ENCODE measurements around the gene PRKAR1B.

PRKAR1B gene

DNA sequence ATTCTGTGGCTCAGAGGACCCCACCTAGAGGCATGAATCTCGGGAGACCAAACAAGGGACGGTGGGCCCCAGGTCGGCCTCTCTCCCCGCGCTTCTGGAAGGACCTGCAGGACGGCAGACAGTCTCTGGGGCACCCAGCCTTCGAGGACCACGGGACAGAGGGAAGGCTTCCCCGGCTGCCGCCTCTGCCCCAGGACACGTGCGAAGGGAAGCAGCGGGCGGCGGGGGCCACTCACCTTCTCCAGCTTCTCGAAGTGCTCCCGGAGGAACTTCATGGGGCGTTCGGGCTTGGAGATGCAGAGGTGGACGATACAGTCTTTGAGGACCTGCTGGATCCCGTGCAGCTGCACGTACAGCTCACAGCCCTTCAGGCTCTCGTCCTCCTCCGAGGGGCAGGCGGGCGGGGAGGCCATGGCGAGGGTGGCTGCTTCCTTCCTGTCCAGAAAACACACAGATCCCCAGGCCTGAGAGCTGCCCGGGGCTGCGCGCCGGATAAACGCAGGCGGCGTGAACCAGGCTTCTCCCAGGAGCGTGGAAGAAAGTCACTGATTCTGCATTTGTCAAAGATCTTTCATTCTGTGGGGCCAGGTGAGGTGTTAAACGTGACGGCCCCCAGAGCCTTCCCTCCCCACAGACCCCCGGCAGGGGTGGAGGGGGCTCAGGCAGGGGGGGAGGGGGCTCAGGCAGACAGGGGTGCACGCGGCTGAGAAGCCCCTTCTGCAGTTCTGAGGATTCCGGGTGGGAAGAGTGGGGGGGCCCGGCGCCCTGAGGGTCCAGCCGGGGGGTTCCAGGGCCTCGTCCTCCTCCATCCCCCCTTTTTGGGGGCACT, 15.8 kb downstream of the PRKAR1B start:
- no peak overlapping the region for H3K4me3 ChIP-seq (ENCODE audit: low read depth, low read length)
- TF ChIP-seq ZNF214 (tag by site-specific recombination; IDR thresholded peaks at IDR 0.05; ENCODE audit: borderline replicate concordance) (no peak), SCRT2 (tag by site-specific recombination; IDR thresholded peaks at IDR 0.05) (no peak), ZNF768 (tag by site-specific recombination; IDR thresholded peaks at IDR 0.05) (no peak), ZNF701 (tag by site-specific recombination; IDR thresholded peaks at IDR 0.05) (no peak), ZNF707 (tag by site-specific recombination; IDR thresholded peaks at IDR 0.05) (no peak), ZFHX2 (tag by site-specific recombination; conservative IDR thresholded peaks at IDR 0.05) (no peak), OSR2 (tag by site-specific recombination; IDR thresholded peaks at IDR 0.05) (no peak)
- no peak overlapping the region for H3K27ac ChIP-seq (ENCODE audit: extremely low read depth, low read depth, low read length)
- ChIA-PET CTCF (interaction anchor here (0.6 kb wide), 1 partner anchor 10 kb away, joined by 4 read pairs; no protein-coding TSS in a partner anchor), POLR2A (no interaction called here)
- no peaks in the 10 kb centered on the region for H3K4me1 ChIP-seq (ENCODE audit: control insufficient read depth, insufficient read depth, low read length)
- H3K36me3 ChIP-seq (ENCODE audit: control insufficient read depth in 2 of 2, insufficient read depth in 1 of 2, low read length in 2 of 2), result no peaks in the 10 kb centered on the region
- no peaks in the 10 kb centered on the region for H3K9me3 ChIP-seq (ENCODE audit: control insufficient read depth, insufficient read depth, low read depth, low read length)

DNA sequence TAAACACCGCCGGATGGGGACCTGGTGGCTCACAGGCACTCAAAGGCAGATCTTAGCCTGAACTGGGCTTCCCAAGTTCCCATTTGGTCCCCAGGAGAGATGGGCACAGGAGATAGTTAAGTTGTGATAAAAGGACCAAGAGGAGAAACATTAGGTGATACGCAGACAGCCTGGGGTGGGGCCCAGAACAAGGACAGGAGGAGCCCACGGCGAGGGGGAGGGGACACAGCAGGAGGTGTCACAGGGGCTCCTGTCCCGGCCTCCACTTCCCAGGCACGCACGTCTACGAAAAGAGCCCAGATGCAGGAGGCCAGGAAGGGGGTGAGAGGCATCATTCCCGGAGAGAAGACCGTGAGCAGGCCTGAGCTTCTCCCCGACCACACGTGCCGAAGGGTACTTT, 16.9 kb downstream of the PRKAR1B start:
- ChIA-PET POLR2A (no interaction called here), CTCF (no interaction called here)
- Histone ChIP-seq H3K9me3 (ENCODE audit: control insufficient read depth, insufficient read depth, low read depth, low read length) (no peaks in the 10 kb centered on the region), H3K4me1 (ENCODE audit: control insufficient read depth, insufficient read depth, low read length) (no peaks in the 10 kb centered on the region), H3K27ac (ENCODE audit: extremely low read depth, low read depth, low read length) (no peak overlapping the region), H3K36me3 (ENCODE audit: control insufficient read depth in 2 of 2, insufficient read depth in 1 of 2, low read length in 2 of 2) (no peaks in the 10 kb centered on the region), H3K4me3 (ENCODE audit: low read depth, low read length) (no peak overlapping the region)
- TF ChIP-seq ZNF621 (tag by site-specific recombination; IDR thresholded peaks at IDR 0.05), result no peak
- TF ChIP-seq ZNF548 (tag by site-specific recombination; IDR thresholded peaks at IDR 0.05), result no peak
- TF ChIP-seq ZNF433 (tag by site-specific recombination; IDR thresholded peaks at IDR 0.05; ENCODE audit: low read depth), result no peak
- no peak for TF ChIP-seq WT1 (tag by site-specific recombination; IDR thresholded peaks at IDR 0.05)
- TF ChIP-seq ZNF585B (tag by site-specific recombination; IDR thresholded peaks at IDR 0.05), result no peak
- no peak for TF ChIP-seq ZNF830 (tag by site-specific recombination; IDR thresholded peaks at IDR 0.05; ENCODE audit: low read depth)

DNA sequence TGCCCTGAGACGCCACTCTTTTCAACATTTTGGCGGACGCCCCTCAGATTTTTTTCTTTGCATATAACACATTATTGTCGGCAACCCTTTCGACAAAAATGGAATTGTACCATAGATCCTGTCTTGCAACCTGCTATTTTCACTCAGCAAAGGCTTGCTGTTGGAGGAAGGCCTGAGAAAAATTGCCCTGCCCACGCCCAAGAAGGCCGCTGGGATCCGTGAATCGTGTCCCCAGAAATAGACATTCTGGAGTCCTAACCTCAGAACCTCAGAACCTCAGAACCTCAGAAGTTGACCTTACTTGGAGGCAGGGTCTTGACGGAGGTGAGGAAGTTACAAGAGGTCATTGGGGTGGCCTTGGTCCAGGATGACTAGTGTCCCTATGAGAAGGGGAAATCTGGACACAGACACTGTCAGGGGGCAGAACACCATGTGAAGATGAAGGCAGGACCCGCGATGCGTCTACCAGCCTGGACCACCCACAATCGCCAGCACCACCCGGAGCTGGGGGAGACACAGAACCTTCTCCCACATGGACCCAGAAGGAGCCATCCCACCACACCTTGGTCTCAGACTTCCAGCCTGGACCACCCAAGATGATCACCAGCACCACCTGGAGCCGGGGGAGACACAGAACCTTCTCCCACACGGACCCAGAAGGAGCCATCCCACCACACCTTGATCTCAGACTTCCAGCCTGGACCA, 19.6 kb downstream of the PRKAR1B start:
- ChIA-PET CTCF (no interaction called here), POLR2A (no interaction called here)
- Histone ChIP-seq H3K9me3 (ENCODE audit: control insufficient read depth, insufficient read depth, low read depth, low read length) (no peaks in the 10 kb centered on the region), H3K4me1 (ENCODE audit: control insufficient read depth, insufficient read depth, low read length) (no peaks in the 10 kb centered on the region), H3K27ac (ENCODE audit: extremely low read depth, low read depth, low read length) (no peak overlapping the region), H3K36me3 (ENCODE audit: control insufficient read depth in 2 of 2, insufficient read depth in 1 of 2, low read length in 2 of 2) (no peaks in the 10 kb centered on the region), H3K4me3 (ENCODE audit: low read depth, low read length) (no peak overlapping the region)
- TF ChIP-seq ZSCAN16 (tag by site-specific recombination; IDR thresholded peaks at IDR 0.05) (no peak), SCRT1 (tag by site-specific recombination; IDR thresholded peaks at IDR 0.05; ENCODE audit: borderline replicate concordance) (no peak), ZXDB (tag by site-specific recombination; IDR thresholded peaks at IDR 0.05) (no peak), ZNF404 (tag by site-specific recombination; IDR thresholded peaks at IDR 0.05) (no peak), ZNF48 (tag by site-specific recombination; IDR thresholded peaks at IDR 0.05) (no peak), ZSCAN23 (tag by site-specific recombination; IDR thresholded peaks at IDR 0.05) (no peak), KLF8 (tag by site-specific recombination; IDR thresholded peaks at IDR 0.05) (no peak), ZNF571 (tag by site-specific recombination; IDR thresholded peaks at IDR 0.05) (no peak)
- TF ChIP-seq, protein P1, sequence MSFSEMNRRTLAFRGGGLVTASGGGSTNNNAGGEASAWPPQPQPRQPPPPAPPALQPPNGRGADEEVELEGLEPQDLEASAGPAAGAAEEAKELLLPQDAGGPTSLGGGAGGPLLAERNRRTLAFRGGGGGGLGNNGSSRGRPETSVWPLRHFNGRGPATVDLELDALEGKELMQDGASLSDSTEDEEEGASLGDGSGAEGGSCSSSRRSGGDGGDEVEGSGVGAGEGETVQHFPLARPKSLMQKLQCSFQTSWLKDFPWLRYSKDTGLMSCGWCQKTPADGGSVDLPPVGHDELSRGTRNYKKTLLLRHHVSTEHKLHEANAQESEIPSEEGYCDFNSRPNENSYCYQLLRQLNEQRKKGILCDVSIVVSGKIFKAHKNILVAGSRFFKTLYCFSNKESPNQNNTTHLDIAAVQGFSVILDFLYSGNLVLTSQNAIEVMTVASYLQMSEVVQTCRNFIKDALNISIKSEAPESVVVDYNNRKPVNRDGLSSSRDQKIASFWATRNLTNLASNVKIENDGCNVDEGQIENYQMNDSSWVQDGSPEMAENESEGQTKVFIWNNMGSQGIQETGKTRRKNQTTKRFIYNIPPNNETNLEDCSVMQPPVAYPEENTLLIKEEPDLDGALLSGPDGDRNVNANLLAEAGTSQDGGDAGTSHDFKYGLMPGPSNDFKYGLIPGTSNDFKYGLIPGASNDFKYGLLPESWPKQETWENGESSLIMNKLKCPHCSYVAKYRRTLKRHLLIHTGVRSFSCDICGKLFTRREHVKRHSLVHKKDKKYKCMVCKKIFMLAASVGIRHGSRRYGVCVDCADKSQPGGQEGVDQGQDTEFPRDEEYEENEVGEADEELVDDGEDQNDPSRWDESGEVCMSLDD (tag by site-specific recombination; IDR thresholded peaks at IDR 0.05), result no peak
- TF ChIP-seq, protein P2, sequence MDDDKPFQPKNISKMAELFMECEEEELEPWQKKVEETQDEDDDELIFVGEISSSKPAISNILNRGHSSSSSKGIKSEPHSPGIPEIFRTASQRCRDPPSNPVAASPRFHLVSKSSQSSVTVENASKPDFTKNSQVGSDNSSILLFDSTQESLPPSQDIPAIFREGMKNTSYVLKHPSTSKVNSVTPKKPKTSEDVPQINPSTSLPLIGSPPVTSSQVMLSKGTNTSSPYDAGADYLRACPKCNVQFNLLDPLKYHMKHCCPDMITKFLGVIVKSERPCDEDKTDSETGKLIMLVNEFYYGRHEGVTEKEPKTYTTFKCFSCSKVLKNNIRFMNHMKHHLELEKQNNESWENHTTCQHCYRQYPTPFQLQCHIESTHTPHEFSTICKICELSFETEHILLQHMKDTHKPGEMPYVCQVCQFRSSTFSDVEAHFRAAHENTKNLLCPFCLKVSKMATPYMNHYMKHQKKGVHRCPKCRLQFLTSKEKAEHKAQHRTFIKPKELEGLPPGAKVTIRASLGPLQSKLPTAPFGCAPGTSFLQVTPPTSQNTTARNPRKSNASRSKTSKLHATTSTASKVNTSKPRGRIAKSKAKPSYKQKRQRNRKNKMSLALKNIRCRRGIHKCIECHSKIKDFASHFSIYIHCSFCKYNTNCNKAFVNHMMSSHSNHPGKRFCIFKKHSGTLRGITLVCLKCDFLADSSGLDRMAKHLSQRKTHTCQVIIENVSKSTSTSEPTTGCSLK (tag by site-specific recombination; IDR thresholded peaks at IDR 0.05), result no peak
- TF ChIP-seq, protein P3, sequence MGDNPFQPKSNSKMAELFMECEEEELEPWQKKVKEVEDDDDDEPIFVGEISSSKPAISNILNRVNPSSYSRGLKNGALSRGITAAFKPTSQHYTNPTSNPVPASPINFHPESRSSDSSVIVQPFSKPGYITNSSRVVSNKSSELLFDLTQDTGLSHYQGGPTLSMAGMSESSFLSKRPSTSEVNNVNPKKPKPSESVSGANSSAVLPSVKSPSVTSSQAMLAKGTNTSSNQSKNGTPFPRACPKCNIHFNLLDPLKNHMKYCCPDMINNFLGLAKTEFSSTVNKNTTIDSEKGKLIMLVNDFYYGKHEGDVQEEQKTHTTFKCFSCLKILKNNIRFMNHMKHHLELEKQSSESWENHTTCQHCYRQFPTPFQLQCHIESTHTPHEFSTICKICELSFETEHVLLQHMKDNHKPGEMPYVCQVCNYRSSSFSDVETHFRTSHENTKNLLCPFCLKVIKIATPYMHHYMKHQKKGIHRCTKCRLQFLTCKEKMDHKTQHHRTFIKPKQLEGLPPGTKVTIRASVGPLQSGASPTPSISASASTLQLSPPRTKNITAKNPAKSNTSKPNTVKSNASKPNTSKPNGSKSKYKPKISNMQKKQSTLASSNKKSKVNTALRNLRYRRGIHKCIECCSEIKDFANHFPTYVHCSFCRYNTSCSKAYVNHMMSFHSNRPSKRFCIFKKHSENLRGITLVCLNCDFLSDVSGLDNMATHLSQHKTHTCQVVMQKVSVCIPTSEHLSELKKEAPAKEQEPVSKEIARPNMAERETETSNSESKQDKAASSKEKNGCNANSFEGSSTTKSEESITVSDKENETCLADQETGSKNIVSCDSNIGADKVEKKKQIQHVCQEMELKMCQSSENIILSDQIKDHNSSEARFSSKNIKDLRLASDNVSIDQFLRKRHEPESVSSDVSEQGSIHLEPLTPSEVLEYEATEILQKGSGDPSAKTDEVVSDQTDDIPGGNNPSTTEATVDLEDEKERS (tag by site-specific recombination; IDR thresholded peaks at IDR 0.05), result no peak
